ENCODE measurements around the gene ENOX1.

The ENOX1 gene

GRCh38 chr13:43230989-43231388 lies 555.8 kb downstream of the ENOX1 start:
- no peak overlapping the region for H3K27ac ChIP-seq
- TF ChIP-seq ZFX (IDR thresholded peaks at IDR 0.05; ENCODE audit: borderline replicate concordance) (no peak), CTCF (IDR thresholded peaks at IDR 0.05) (no peak)

GRCh38 chr13:43229506-43229905 lies 557.3 kb downstream of the ENOX1 start:
- H3K27ac ChIP-seq, result no peak overlapping the region
- TF ChIP-seq CTCF (IDR thresholded peaks at IDR 0.05) (no peak), ZFX (IDR thresholded peaks at IDR 0.05; ENCODE audit: borderline replicate concordance) (no peak)

GRCh38 chr13:43227721-43228120 lies 559.1 kb downstream of the ENOX1 start:
- TF ChIP-seq ZFX (IDR thresholded peaks at IDR 0.05; ENCODE audit: borderline replicate concordance), result no peak
- no peak for TF ChIP-seq CTCF (IDR thresholded peaks at IDR 0.05)
- H3K27ac ChIP-seq, result no peak overlapping the region

GRCh38 chr13:43223216-43223615 lies 563.6 kb downstream of the ENOX1 start:
- H3K27ac ChIP-seq, result no peak overlapping the region
- TF ChIP-seq ZFX (IDR thresholded peaks at IDR 0.05; ENCODE audit: borderline replicate concordance), result no peak
- TF ChIP-seq CTCF (IDR thresholded peaks at IDR 0.05), result no peak

GRCh38 chr13:43222086-43222485 lies 564.7 kb downstream of the ENOX1 start:
- no peak overlapping the region for H3K27ac ChIP-seq
- TF ChIP-seq ZFX (IDR thresholded peaks at IDR 0.05; ENCODE audit: borderline replicate concordance) (no peak), CTCF (IDR thresholded peaks at IDR 0.05) (no peak)

GRCh38 chr13:43221611-43222010 lies 565.2 kb downstream of the ENOX1 start:
- H3K27ac ChIP-seq, result no peak overlapping the region
- TF ChIP-seq CTCF (IDR thresholded peaks at IDR 0.05) (no peak), ZFX (IDR thresholded peaks at IDR 0.05; ENCODE audit: borderline replicate concordance) (no peak)

- no peak for TF ChIP-seq CTCF (IDR thresholded peaks at IDR 0.05)
- TF ChIP-seq ZFX (IDR thresholded peaks at IDR 0.05; ENCODE audit: borderline replicate concordance), result no peak
- H3K27ac ChIP-seq, result no peak overlapping the region
Measured at GRCh38 chr13:43220873-43221595, 565.7 kb downstream of the ENOX1 start.
